Spinal cord (tissue), 10 donors: ENCODE results near the gene RAI1. TPM values are rescaled to one million over a fixed set of nuclear protein-coding genes. Genes with fewer than 3 reads are reported as not detected.

Experiments used
- DNase-seq, 6 donors: peaks; one replicate each; pipeline versions ENCODE4 v3.0.0 to v3.0.0-alpha.2; 2013 to 2015; ENCODE audit warnings: low spot score in 6 of 6, low read depth in 4 of 6
- H3K27ac ChIP-seq: one replicate; pipeline ENCODE4 v1.5.1; 2013; ENCODE audit warnings: low read depth, low read length, control low read depth
- H3K27me3 ChIP-seq: one replicate; pipeline ENCODE4 v1.6.1; 2013; ENCODE audit warnings: low read length; ENCODE audit not compliant: control insufficient read depth, insufficient read depth
- H3K36me3 ChIP-seq: one replicate; pipeline ENCODE4 v1.6.1; 2013; ENCODE audit warnings: low read length; ENCODE audit not compliant: control insufficient read depth, insufficient read depth
- H3K4me1 ChIP-seq: one replicate; pipeline ENCODE4 v1.6.1; 2013; ENCODE audit warnings: low read length; ENCODE audit not compliant: control insufficient read depth, insufficient read depth
- H3K4me3 ChIP-seq: one replicate; pipeline ENCODE4 v1.5.1; 2013; ENCODE audit warnings: low read depth, low read length, control low read depth
- H3K9me3 ChIP-seq: one replicate; pipeline ENCODE4 v1.6.1; 2013; ENCODE audit warnings: low read length; ENCODE audit not compliant: control insufficient read depth, insufficient read depth
- WGBS: methylation state at CpG from one replicate; pipeline ENCODE4 v1.1.5; 2013; ENCODE audit warnings: missing lambda C conversion rate; ENCODE audit not compliant: insufficient coverage; 5-methylcytosine and 5-hydroxymethylcytosine counted together
- polyA plus RNA-seq, 2 donors: library from polyadenylated mRNA; unstranded; fragments of 120-200 nt; gene quantifications; one replicate each; pipeline ENCODE4 v1.2.1, GENCODE V29; 2013; ENCODE audit not compliant: insufficient read length in 2 of 2
- total RNA-seq, 2 donors: library from RNA; depleted of rRNA in 1 of 2; stranded (reverse); fragments of 120-200 nt in 1 of 2; fragments of >200 nt in 1 of 2; gene quantifications; one replicate each; pipeline versions ENCODE4 v1.2.3 to v1.2.4, GENCODE V29; 2013 to 2014
- donor health status: healthy.

The RAI1 gene
- total and polyA plus RNA-seq, 4 donors = 12.5 to 45.2 (median 25.3) TPM

GRCh38 chr17:17669580-17670235, 11.6 kb upstream of the RAI1 start:
- Histone ChIP-seq H3K36me3 (no peaks in the 10 kb centered on the region), H3K27ac (no peak overlapping the region)
- 46% methylated on average over 5 of the region's 6 CpGs for WGBS

GRCh38 chr17:17670701-17671305, 10.5 kb upstream of the RAI1 start:
- no peaks in the 10 kb centered on the region for H3K9me3 ChIP-seq
- H3K4me3 ChIP-seq = no peak overlapping the region
- peak in 1 of 6 donors; percentile 37 for DNase-seq
- WGBS = 57% methylated on average over 10 of the region's 16 CpGs
- peaks cover 19% of the 10 kb centered on the region for H3K4me1 ChIP-seq
- peaks cover under 1% of the 10 kb centered on the region for H3K27me3 ChIP-seq
- no peaks in the 10 kb centered on the region for H3K36me3 ChIP-seq
- no peak overlapping the region for H3K27ac ChIP-seq

More at GRCh38 chr17:17669580-17670235, 11.6 kb upstream of the RAI1 start:
- Histone ChIP-seq H3K4me3 (no peak overlapping the region), H3K4me1 (peaks cover 19% of the 10 kb centered on the region), H3K27me3 (no peaks in the 10 kb centered on the region), H3K9me3 (no peaks in the 10 kb centered on the region)
- DNase-seq = peak in 2 of 6 donors; percentile 32 to 72

GRCh38 chr17:17671369-17672129, 9.7 kb upstream of the RAI1 start:
- H3K4me3 ChIP-seq = no peak overlapping the region
- 78% methylated on average over 8 of the region's 10 CpGs for WGBS

GRCh38 chr17:17672453-17673368, 8.5 kb upstream of the RAI1 start:
- no peak overlapping the region for H3K4me3 ChIP-seq
- peaks cover 2% of the 10 kb centered on the region for H3K27me3 ChIP-seq
- no peaks in the 10 kb centered on the region for H3K9me3 ChIP-seq
- DNase-seq = no peak
- H3K4me1 ChIP-seq = peaks cover 19% of the 10 kb centered on the region
- H3K27ac ChIP-seq = no peak overlapping the region
- WGBS = 75% methylated on average over 6 of the region's 7 CpGs
- H3K36me3 ChIP-seq = no peaks in the 10 kb centered on the region

More at GRCh38 chr17:17671369-17672129, 9.7 kb upstream of the RAI1 start:
- Histone ChIP-seq H3K27me3 (peaks cover 2% of the 10 kb centered on the region), H3K27ac (no peak overlapping the region), H3K9me3 (no peaks in the 10 kb centered on the region), H3K4me1 (peaks cover 19% of the 10 kb centered on the region), H3K36me3 (no peaks in the 10 kb centered on the region)
- peak in 1 of 6 donors; percentile 45 for DNase-seq

- DNase-seq = no peak
- peaks cover 4% of the 10 kb centered on the region for H3K4me1 ChIP-seq
- no peak overlapping the region for H3K27ac ChIP-seq
- no peak overlapping the region for H3K4me3 ChIP-seq
- no peaks in the 10 kb centered on the region for H3K36me3 ChIP-seq
- peaks cover 4% of the 10 kb centered on the region for H3K27me3 ChIP-seq
- H3K9me3 ChIP-seq = no peaks in the 10 kb centered on the region
- 57% methylated on average over 3 of the region's 6 CpGs for WGBS
These were observed 5.8 kb upstream of the RAI1 start for GRCh38 chr17:17675416-17675815.

- 73% methylated on average over 9 of the region's 11 CpGs for WGBS
- Histone ChIP-seq H3K4me1 (peaks cover 7% of the 10 kb centered on the region), H3K27ac (no peak overlapping the region), H3K9me3 (no peaks in the 10 kb centered on the region), H3K36me3 (no peaks in the 10 kb centered on the region), H3K4me3 (no peak overlapping the region), H3K27me3 (peaks cover 4% of the 10 kb centered on the region)
- no peak for DNase-seq
These were observed 5.2 kb upstream of the RAI1 start for GRCh38 chr17:17675925-17676534.

- 93% methylated on average over 6 of the region's 6 CpGs for WGBS
These were observed 4.5 kb upstream of the RAI1 start for GRCh38 chr17:17676752-17677151.

GRCh38 chr17:17677299-17678040, 3.8 kb upstream of the RAI1 start:
- WGBS = 77% methylated on average over 2 of the region's 2 CpGs
- Histone ChIP-seq H3K4me1 (peaks cover 5% of the 10 kb centered on the region), H3K4me3 (no peak overlapping the region), H3K27ac (no peak overlapping the region), H3K27me3 (peaks cover 4% of the 10 kb centered on the region), H3K36me3 (no peaks in the 10 kb centered on the region), H3K9me3 (no peaks in the 10 kb centered on the region)
- DNase-seq = no peak

More at GRCh38 chr17:17676752-17677151, 4.5 kb upstream of the RAI1 start:
- Histone ChIP-seq H3K9me3 (no peaks in the 10 kb centered on the region), H3K36me3 (no peaks in the 10 kb centered on the region), H3K27me3 (peaks cover 4% of the 10 kb centered on the region), H3K4me3 (no peak overlapping the region), H3K27ac (no peak overlapping the region), H3K4me1 (peaks cover 5% of the 10 kb centered on the region)
- DNase-seq = no peak
